GM19468 (cell line): ENCODE measurements around the gene CACNA1A.

ENCODE experiments used
- ATAC-seq: cut with Tn5 transposase; IDR thresholded peaks from one replicate; pipeline ENCODE4 v1.9.1; 2021; ENCODE audit warnings: mild to moderate bottlenecking, moderate library complexity, moderate number of reproducible peaks; ENCODE audit not compliant: unreplicated experiment; ENCODE audit errors: extremely low read depth

CACNA1A gene

GRCh38 chr19:13499692-13500091, 6.6 kb downstream of the CACNA1A start:
- no peak for ATAC-seq

GRCh38 chr19:13493516-13494310, 12.6 kb downstream of the CACNA1A start:
- ATAC-seq, result no peak

DNA sequence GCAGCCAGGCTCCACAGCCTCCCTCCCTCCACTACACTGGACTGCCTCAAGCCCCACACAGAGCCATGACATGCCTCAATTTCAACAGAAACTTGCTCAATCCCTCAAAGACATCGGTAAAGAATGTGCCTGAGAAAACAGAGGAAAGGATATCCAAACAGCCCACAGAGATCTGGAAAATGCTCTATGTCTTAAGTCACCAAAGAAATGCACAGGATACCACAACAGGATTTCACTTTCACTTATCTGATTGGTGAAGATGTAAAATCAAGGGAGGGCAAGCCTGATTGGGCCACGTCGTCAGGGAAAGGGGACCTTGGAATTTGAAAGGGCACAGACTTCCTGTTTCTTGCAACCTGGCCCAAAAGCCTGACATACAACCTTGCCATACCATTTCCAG, 14.2 kb downstream of the CACNA1A start:
- no peak for ATAC-seq

DNA sequence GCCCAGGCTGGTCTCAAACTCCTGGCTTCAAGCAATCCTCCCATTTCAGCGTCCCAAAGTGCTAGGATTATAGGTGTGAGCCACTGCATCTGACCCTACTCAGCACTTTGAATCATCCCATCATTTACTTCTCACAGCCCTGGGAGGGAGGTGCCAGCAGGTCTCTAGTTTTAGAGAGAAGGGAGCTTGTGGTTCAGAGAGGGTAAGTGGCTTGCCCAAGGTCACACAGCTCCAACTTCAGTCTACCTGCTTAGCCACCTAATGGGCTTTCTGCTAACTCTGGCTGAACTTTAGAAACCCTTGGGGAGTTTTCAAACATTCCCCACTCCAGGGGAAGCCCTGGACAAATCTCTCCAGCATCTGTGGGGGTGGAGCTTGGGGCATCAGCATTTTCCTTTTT, 18.3 kb downstream of the CACNA1A start:
- ATAC-seq, result no peak

DNA sequence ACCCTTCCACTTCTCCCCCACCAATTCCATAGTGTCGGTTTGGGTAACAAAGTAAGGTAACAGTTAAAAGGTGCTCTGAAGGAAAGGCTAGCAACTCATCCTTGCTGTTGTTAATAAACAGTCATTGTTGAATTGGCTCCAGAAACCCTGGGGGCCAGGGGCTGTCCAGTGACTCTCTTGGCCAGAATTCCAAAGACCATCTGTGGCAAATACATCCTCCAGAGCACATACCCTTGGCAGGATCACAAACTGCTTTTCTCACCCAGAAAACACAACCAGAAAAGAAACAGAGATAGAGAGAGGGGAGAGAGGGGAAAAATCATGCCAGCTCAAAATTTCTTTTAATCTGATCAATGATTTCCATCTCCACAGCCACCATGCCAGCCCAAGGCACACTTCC, 22.1 kb downstream of the CACNA1A start:
- ATAC-seq, result no peak

DNA sequence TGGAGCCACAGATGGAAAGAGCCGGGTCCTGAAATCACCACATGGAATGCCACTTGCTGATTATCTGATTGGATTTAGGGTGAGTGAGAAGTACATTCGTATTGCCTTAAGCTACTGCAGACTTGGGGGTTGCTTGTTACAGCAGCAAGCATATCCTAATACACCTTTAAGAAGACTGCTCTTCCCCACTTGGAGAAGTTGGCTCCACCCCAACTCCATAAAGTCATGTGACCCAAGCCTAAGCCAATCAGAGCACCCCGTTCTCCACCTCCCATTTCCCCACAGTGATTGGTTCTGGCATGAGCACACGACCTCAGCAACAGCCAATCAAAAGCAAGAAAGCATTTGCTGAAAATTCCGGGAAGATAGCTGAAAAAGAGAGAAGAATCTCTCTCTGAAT, 23.1 kb downstream of the CACNA1A start:
- ATAC-seq, result no peak

DNA sequence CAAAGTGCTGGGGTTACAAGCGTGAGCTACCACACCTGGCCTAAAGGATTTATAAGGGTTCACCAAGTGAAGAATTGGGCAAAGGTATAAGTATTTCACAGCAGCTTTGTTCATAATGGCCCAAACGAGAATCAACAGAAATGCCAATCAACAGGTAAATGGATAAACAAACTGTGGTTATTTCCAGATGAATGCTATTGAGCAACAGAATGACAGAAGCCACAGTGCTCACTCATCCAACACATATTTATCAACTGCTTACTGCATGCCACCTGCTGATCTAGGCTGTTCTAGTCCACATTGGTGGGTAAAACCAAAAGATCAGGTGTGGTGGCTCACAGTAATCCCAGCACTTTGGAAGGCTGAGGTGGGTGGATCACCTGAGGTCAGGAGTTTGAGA, 27.7 kb downstream of the CACNA1A start:
- no peak for ATAC-seq

GRCh38 chr19:13476071-13476470, 30.2 kb downstream of the CACNA1A start:
- no peak for ATAC-seq

DNA sequence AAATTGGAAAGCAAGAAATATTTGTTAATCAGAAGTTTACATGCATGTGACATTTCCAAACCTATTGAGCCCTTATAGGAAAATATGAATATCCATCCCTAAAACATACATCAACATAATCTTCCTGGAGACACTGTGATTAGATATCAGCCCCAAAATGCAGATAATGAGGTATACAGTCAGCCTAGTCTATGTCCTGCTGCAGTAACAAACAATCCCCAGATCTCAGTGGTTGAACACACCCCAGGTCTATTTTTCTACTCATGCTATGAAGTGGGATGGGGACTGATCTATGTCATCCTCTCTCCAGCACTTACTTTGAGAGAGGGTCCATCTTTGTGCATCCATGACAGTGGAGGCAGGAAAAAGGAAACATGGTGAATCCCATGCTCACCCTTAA, 31.2 kb downstream of the CACNA1A start:
- ATAC-seq, result no peak

GRCh38 chr19:13466697-13467096, 39.6 kb downstream of the CACNA1A start:
- ATAC-seq, result no peak

- ATAC-seq, result no peak
Measured at GRCh38 chr19:13463296-13463695, 43.0 kb downstream of the CACNA1A start.

DNA sequence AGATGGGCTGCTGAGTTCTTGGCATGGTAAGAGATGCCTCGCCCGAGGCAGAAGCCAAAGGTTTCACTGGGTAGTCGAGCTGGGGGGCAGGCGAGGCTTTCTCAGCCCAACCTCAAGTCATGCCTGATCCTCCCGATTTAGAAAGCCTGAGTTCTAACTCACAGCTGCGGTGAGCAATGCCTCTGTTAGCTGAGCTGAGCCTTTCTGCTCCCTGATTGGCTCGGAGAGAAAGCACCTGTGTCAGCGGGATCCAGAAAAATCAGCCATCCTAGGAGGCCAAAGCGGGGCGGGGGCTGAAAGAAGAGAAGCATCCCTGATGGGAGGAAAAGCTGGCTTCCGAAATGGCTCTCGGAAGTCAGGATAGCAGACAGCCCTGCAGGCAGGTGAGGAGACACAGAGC, 44.7 kb downstream of the CACNA1A start:
- no peak for ATAC-seq

DNA sequence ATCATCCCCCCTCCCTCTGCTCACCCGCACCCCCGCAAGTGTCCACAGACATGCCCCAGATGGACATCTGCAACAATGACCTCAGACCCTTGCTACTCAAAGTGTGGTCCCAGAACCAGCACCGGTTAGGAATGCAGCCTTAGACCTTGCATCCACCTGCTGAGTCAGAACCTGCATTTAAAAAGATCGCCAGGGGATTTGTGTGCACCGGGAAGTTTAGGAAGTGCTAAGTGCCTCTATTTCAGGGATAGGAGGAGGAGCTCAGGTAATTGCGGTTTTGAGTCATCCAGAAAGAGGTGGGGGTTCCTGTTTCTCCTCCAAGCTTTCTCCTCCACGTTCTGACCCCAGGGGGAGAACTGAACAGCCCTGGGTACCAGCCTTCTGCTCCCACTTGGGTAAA, 46.2 kb downstream of the CACNA1A start:
- ATAC-seq, result no peak

- ATAC-seq, result no peak
Measured at GRCh38 chr19:13459351-13459750, 46.9 kb downstream of the CACNA1A start.

- ATAC-seq, result no peak
Measured at GRCh38 chr19:13451434-13451995, 54.8 kb downstream of the CACNA1A start.

DNA sequence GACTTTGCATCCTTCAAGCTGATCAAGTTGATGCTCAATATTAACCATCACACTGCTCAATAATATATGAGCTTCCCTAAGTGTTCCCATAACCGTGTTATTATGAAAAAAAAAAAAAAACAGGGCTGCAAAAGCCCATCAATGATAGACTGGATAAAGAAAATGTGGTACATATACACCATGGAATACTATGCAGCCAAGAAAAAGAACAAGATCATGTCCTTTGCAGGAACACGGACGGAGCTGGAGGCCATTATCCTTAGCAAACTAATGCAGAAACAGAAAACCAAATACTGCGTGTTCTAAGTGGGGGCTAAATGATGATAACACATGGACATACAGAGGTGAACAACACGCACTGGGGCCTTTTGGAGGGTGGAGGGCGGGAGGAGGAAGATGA, 58.3 kb downstream of the CACNA1A start:
- ATAC-seq, result no peak

DNA sequence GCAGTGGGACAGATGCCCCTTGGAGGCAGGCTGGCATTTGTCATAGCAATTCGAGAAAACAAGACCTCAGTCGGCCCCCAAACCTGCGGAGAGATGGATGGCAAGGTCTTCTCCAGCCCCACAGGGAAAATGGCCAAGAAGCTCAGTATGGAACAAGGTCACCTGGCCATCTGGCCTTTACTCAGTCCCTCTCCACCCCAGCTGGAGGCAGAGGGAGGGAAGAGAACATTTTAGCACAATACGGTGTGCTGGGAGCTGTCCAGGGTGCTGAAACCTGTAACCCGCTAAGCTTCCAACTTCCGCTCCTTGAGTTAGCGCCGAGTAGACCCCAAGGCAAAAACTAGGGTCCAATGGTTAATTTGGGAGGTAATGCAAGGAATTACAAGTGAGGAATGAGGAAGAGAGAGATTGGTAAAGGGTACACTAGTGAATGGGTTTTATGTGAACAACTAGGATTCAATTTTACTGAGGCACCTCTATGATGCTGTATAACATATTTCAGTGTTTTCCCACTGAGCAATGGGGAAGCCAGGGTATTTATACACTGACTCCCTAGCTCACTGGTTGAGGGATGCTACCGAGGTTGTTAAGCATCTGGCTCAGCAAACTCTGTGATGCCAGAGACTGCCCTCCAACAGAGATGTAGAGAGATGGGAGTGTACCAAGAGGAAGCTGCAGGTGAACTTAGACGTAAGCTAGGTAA, 64.3 kb downstream of the CACNA1A start:
- no peak for ATAC-seq

GRCh38 chr19:13437919-13438618, 68.2 kb downstream of the CACNA1A start:
- no peak for ATAC-seq

GRCh38 chr19:13436352-13436751, 69.9 kb downstream of the CACNA1A start:
- ATAC-seq, result no peak

- ATAC-seq, result no peak
Measured at GRCh38 chr19:13430790-13431582, 75.3 kb downstream of the CACNA1A start.
